ENCODE data around the gene RAPGEF4. TPM values are rescaled to one million over a fixed set of nuclear protein-coding genes. Genes with fewer than 3 reads are reported as not detected.
A peak's percentile ranks its signal among the peaks of the same experiment; 100 is the strongest.

Gene RAPGEF4
- total RNA-seq, 4 donors from 2014 or later, result 3.7 to 8.9 (median 5.2) TPM

- peak; percentile 90 for DNase-seq (ENCODE audit: extremely low spot score)
Measured at GRCh38 chr2:173043476-173043875, 307.8 kb downstream of the RAPGEF4 start.

GRCh38 chr2:173043897-173044519 lies 308.4 kb downstream of the RAPGEF4 start:
- Histone ChIP-seq H3K27me3 (no peaks in the 10 kb centered on the region), H3K4me1 (peaks cover 3 to 27% (median 19%) of the 10 kb centered on the region in 4 donors), H3K9me3 (no peaks in the 10 kb centered on the region), H3K4me3 (no peak overlapping the region), H3K36me3 (no peaks in the 10 kb centered on the region), H3K27ac (replicated peaks in 1 of 4) (no peak overlapping the region)
- intact Hi-C loops (cut with DNase I), result no loop called here
- peak; percentile 47 for DNase-seq (ENCODE audit: extremely low spot score)
- WGBS, result 95% methylated on average over 12 of the region's 13 CpGs
- TF ChIP-seq POLR2AphosphoS5 (IDR thresholded peaks at IDR 0.05), result no peak
- no peak for TF ChIP-seq POLR2A (IDR thresholded peaks at IDR 0.05; ENCODE audit: low read depth)
- TF ChIP-seq CTCF (IDR thresholded peaks at IDR 0.05), result no peak
- no peak for TF ChIP-seq EP300 (IDR thresholded peaks at IDR 0.05)

More at GRCh38 chr2:173043476-173043875, 307.8 kb downstream of the RAPGEF4 start:
- TF ChIP-seq CTCF (IDR thresholded peaks at IDR 0.05) (no peak), EP300 (IDR thresholded peaks at IDR 0.05) (no peak), POLR2AphosphoS5 (IDR thresholded peaks at IDR 0.05) (no peak), POLR2A (IDR thresholded peaks at IDR 0.05; ENCODE audit: low read depth) (no peak)
- H3K36me3 ChIP-seq, result no peaks in the 10 kb centered on the region
- H3K9me3 ChIP-seq, result no peaks in the 10 kb centered on the region
- intact Hi-C loops (cut with DNase I), result no loop called here
- WGBS, result 66% methylated on average over 5 of the region's 8 CpGs
- no peaks in the 10 kb centered on the region for H3K27me3 ChIP-seq
- no peak overlapping the region for H3K4me3 ChIP-seq
- no peak overlapping the region for H3K27ac ChIP-seq (replicated peaks in 1 of 4)
- H3K4me1 ChIP-seq, result peaks cover 2 to 23% (median 15%) of the 10 kb centered on the region in 4 donors

- TF ChIP-seq POLR2A (IDR thresholded peaks at IDR 0.05; ENCODE audit: low read depth) (no peak), CTCF (IDR thresholded peaks at IDR 0.05) (no peak), POLR2AphosphoS5 (IDR thresholded peaks at IDR 0.05) (no peak), EP300 (IDR thresholded peaks at IDR 0.05) (no peak)
- peaks cover 6 to 34% (median 25%) of the 10 kb centered on the region in 4 donors for H3K4me1 ChIP-seq
- no peaks in the 10 kb centered on the region for H3K36me3 ChIP-seq
- no peaks in the 10 kb centered on the region for H3K27me3 ChIP-seq
- intact Hi-C loops (cut with DNase I), result no loop called here
- H3K4me3 ChIP-seq, result no peak overlapping the region
- DNase-seq (ENCODE audit: extremely low spot score), result peak; percentile 60
- no peak overlapping the region for H3K27ac ChIP-seq (replicated peaks in 1 of 4)
- 87% methylated on average over 10 of the region's 10 CpGs for WGBS
- no peaks in the 10 kb centered on the region for H3K9me3 ChIP-seq
Measured at GRCh38 chr2:173044686-173045085, 309.0 kb downstream of the RAPGEF4 start.

GRCh38 chr2:173045181-173045580 lies 309.5 kb downstream of the RAPGEF4 start:
- no peak for DNase-seq (ENCODE audit: extremely low spot score)
- Histone ChIP-seq H3K36me3 (no peaks in the 10 kb centered on the region), H3K4me1 (peaks cover 8 to 35% (median 27%) of the 10 kb centered on the region in 4 donors), H3K27ac (replicated peaks in 1 of 4) (no peak overlapping the region), H3K9me3 (no peaks in the 10 kb centered on the region), H3K27me3 (no peaks in the 10 kb centered on the region), H3K4me3 (no peak overlapping the region)
- intact Hi-C loops (cut with DNase I), result no loop called here
- WGBS, result 38% methylated on average over 2 of the region's 2 CpGs
- TF ChIP-seq CTCF (IDR thresholded peaks at IDR 0.05) (no peak), EP300 (IDR thresholded peaks at IDR 0.05) (no peak), POLR2A (IDR thresholded peaks at IDR 0.05; ENCODE audit: low read depth) (no peak), POLR2AphosphoS5 (IDR thresholded peaks at IDR 0.05) (no peak)

- H3K27ac ChIP-seq (replicated peaks in 1 of 4), result peak overlapping the region; percentile 16 to 53 (median 43)
- peaks cover 8 to 35% (median 27%) of the 10 kb centered on the region in 4 donors for H3K4me1 ChIP-seq
- intact Hi-C loops (cut with DNase I), result no loop called here
- H3K9me3 ChIP-seq, result no peaks in the 10 kb centered on the region
- H3K27me3 ChIP-seq, result no peaks in the 10 kb centered on the region
- WGBS, result 90% methylated on average over 3 of the region's 3 CpGs
- no peaks in the 10 kb centered on the region for H3K36me3 ChIP-seq
- H3K4me3 ChIP-seq, result no peak overlapping the region
- DNase-seq (ENCODE audit: extremely low spot score), result no peak
- TF ChIP-seq POLR2AphosphoS5 (IDR thresholded peaks at IDR 0.05), result no peak
- TF ChIP-seq CTCF (IDR thresholded peaks at IDR 0.05), result no peak
- no peak for TF ChIP-seq EP300 (IDR thresholded peaks at IDR 0.05)
- TF ChIP-seq POLR2A (IDR thresholded peaks at IDR 0.05; ENCODE audit: low read depth), result no peak
Measured at GRCh38 chr2:173048522-173048896, 312.9 kb downstream of the RAPGEF4 start.

Data from esophagus muscularis mucosa (tissue), 4 donors.